Adipocyte (in vitro differentiated cells): ENCODE data around the gene RRN3.
A peak's percentile ranks its signal among the peaks of the same experiment; 100 is the strongest.
"Not testable (repeated sequence)": the region's sequence is repeated elsewhere in the genome, so short reads cannot be mapped to it uniquely, and the experiment has no call there.

ENCODE experiments used
- DNase-seq: peaks from one replicate; pipeline ENCODE4 v3.0.0-alpha.2; 2015; ENCODE audit warnings: low read depth
- H3K27me3 ChIP-seq: replicated peaks from 2 replicates; pipeline ENCODE4 v1.7.0; 2013; ENCODE audit warnings: mild to moderate bottlenecking, low read length, moderate library complexity; ENCODE audit not compliant: control insufficient read depth, insufficient read depth
- H3K36me3 ChIP-seq: 2 replicates; pipeline ENCODE4 v1.7.0; 2013; ENCODE audit warnings: low read length, mild to moderate bottlenecking, moderate library complexity; ENCODE audit not compliant: control insufficient read depth, insufficient read depth, severe bottlenecking
- H3K4me1 ChIP-seq: 2 replicates; pipeline ENCODE4 v1.7.0; 2013; ENCODE audit warnings: mild to moderate bottlenecking, low read length, moderate library complexity; ENCODE audit not compliant: control insufficient read depth, insufficient read depth
- H3K4me3 ChIP-seq: 2 replicates; pipeline ENCODE4 v1.7.0; 2013; ENCODE audit warnings: mild to moderate bottlenecking, low read length, moderate library complexity
- H3K9ac ChIP-seq: 2 replicates; pipeline ENCODE4 v1.7.0; 2013; ENCODE audit warnings: mild to moderate bottlenecking, low read length, moderate library complexity
- H3K9me3 ChIP-seq: 2 replicates; pipeline ENCODE4 v1.7.0; 2013; ENCODE audit warnings: mild to moderate bottlenecking, low read length, moderate library complexity; ENCODE audit not compliant: control insufficient read depth

The RRN3 gene

GRCh38 chr16:15133554-15133953 is 39.5 kb upstream of the RRN3 start:
- not testable (repeated sequence) for H3K4me1 ChIP-seq, H3K9ac ChIP-seq, H3K27me3 ChIP-seq, H3K4me3 ChIP-seq, H3K36me3 ChIP-seq, H3K9me3 ChIP-seq, DNase-seq

- DNase-seq, H3K4me1 ChIP-seq, H3K9me3 ChIP-seq, H3K9ac ChIP-seq, H3K4me3 ChIP-seq, H3K36me3 ChIP-seq, H3K27me3 ChIP-seq: not testable (repeated sequence)
Observed at GRCh38 chr16:15132719-15133428, 38.8 kb upstream of the RRN3 start.

- H3K9me3 ChIP-seq, H3K4me1 ChIP-seq, H3K27me3 ChIP-seq, DNase-seq, H3K36me3 ChIP-seq, H3K4me3 ChIP-seq, H3K9ac ChIP-seq: not testable (repeated sequence)
Observed at GRCh38 chr16:15130943-15131700, 37.0 kb upstream of the RRN3 start.

- not testable (repeated sequence) for DNase-seq, H3K4me3 ChIP-seq, H3K36me3 ChIP-seq, H3K4me1 ChIP-seq, H3K27me3 ChIP-seq, H3K9me3 ChIP-seq, H3K9ac ChIP-seq
Observed at GRCh38 chr16:15130256-15130932, 36.3 kb upstream of the RRN3 start.

- H3K9ac ChIP-seq, H3K4me1 ChIP-seq, H3K27me3 ChIP-seq, DNase-seq, H3K4me3 ChIP-seq, H3K36me3 ChIP-seq, H3K9me3 ChIP-seq: not testable (repeated sequence)
Observed at GRCh38 chr16:15127641-15128425, 33.8 kb upstream of the RRN3 start.

GRCh38 chr16:15100372-15100987 is 6.4 kb upstream of the RRN3 start:
- not testable (repeated sequence) for H3K4me3 ChIP-seq, H3K9ac ChIP-seq, DNase-seq, H3K36me3 ChIP-seq, H3K27me3 ChIP-seq, H3K4me1 ChIP-seq, H3K9me3 ChIP-seq

GRCh38 chr16:15099366-15099909 is 5.4 kb upstream of the RRN3 start:
- not testable (repeated sequence) for H3K9ac ChIP-seq, H3K27me3 ChIP-seq, H3K36me3 ChIP-seq, H3K4me3 ChIP-seq, DNase-seq, H3K9me3 ChIP-seq
- H3K4me1 ChIP-seq: peaks cover 12% of the 10 kb centered on the region

- not testable (repeated sequence) for H3K9ac ChIP-seq, H3K4me3 ChIP-seq, H3K36me3 ChIP-seq
Observed at GRCh38 chr16:15096583-15096972, 2.5 kb upstream of the RRN3 start.

GRCh38 chr16:15093571-15093954 is 509 bp downstream of the RRN3 start:
- H3K27me3 ChIP-seq, H3K9me3 ChIP-seq, H3K4me1 ChIP-seq, DNase-seq: not testable (repeated sequence)
- Histone ChIP-seq H3K4me3 (peak overlapping the region; percentile 81), H3K36me3 (peaks cover 11% of the 10 kb centered on the region), H3K9ac (peak overlapping the region; percentile 92)

More at GRCh38 chr16:15096583-15096972, 2.5 kb upstream of the RRN3 start:
- H3K27me3 ChIP-seq, H3K9me3 ChIP-seq, DNase-seq: not testable (repeated sequence)
- H3K4me1 ChIP-seq: peaks cover 12% of the 10 kb centered on the region

- H3K9me3 ChIP-seq, DNase-seq, H3K27me3 ChIP-seq, H3K4me1 ChIP-seq, H3K4me3 ChIP-seq, H3K9ac ChIP-seq: not testable (repeated sequence)
- H3K36me3 ChIP-seq: peaks cover 14% of the 10 kb centered on the region
Observed at GRCh38 chr16:15090663-15091269, 3.3 kb downstream of the RRN3 start.
